GM11168 (cell line): ENCODE results near the gene ACSF3.

Experiments used
- in situ Hi-C: fragments of 300-500 bp; cut with MboI; formaldehyde crosslinking; loops from one replicate; pipeline ENCODE4 v1.12.0; 2022; ENCODE audit warnings: low sequenced_read_pairs; ENCODE audit not compliant: unreplicated experiment

ACSF3 gene

GRCh38 chr16:89104930-89105571 is 11.4 kb downstream of the ACSF3 start:
- in situ Hi-C loops = no loop called here

- in situ Hi-C loops = no loop called here
These were observed 12.0 kb downstream of the ACSF3 start for GRCh38 chr16:89105599-89106151.

- in situ Hi-C loops = no loop called here
These were observed 13.0 kb downstream of the ACSF3 start for GRCh38 chr16:89106533-89107202.

- in situ Hi-C loops = no loop called here
These were observed 13.5 kb downstream of the ACSF3 start for GRCh38 chr16:89107203-89107582.

- in situ Hi-C loops = no loop called here
These were observed 14.8 kb downstream of the ACSF3 start for GRCh38 chr16:89108416-89108815.

GRCh38 chr16:89110641-89111040 is 17.0 kb downstream of the ACSF3 start:
- in situ Hi-C loops = no loop called here

GRCh38 chr16:89111263-89111662 is 17.6 kb downstream of the ACSF3 start:
- in situ Hi-C loops = no loop called here

- in situ Hi-C loops = no loop called here
These were observed 18.9 kb downstream of the ACSF3 start for GRCh38 chr16:89112377-89113151.

- in situ Hi-C loops = no loop called here
These were observed 19.5 kb downstream of the ACSF3 start for GRCh38 chr16:89113152-89113547.

- in situ Hi-C loops = no loop called here
These were observed 20.0 kb downstream of the ACSF3 start for GRCh38 chr16:89113661-89114060.

- in situ Hi-C loops = no loop called here
These were observed 20.7 kb downstream of the ACSF3 start for GRCh38 chr16:89114159-89114981.

- in situ Hi-C loops = no loop called here
These were observed 21.7 kb downstream of the ACSF3 start for GRCh38 chr16:89115216-89115861.

GRCh38 chr16:89116341-89117226 is 22.9 kb downstream of the ACSF3 start:
- in situ Hi-C loops = no loop called here

GRCh38 chr16:89117227-89117974 is 23.7 kb downstream of the ACSF3 start:
- in situ Hi-C loops = no loop called here

- in situ Hi-C loops = no loop called here
These were observed 24.3 kb downstream of the ACSF3 start for GRCh38 chr16:89117975-89118289.

- in situ Hi-C loops = no loop called here
These were observed 24.9 kb downstream of the ACSF3 start for GRCh38 chr16:89118361-89119165.

GRCh38 chr16:89119166-89119621 is 25.5 kb downstream of the ACSF3 start:
- in situ Hi-C loops = no loop called here
